ENCODE data around the gene GNL2. TPM values are rescaled to one million over a fixed set of nuclear protein-coding genes. Genes with fewer than 3 reads are reported as not detected.
"Not testable (repeated sequence)": the region's sequence is repeated elsewhere in the genome, so short reads cannot be mapped to it uniquely, and the experiment has no call there.

The GNL2 gene
- total RNA-seq, 1 experiment from 2014 or later = 133 TPM

DNA sequence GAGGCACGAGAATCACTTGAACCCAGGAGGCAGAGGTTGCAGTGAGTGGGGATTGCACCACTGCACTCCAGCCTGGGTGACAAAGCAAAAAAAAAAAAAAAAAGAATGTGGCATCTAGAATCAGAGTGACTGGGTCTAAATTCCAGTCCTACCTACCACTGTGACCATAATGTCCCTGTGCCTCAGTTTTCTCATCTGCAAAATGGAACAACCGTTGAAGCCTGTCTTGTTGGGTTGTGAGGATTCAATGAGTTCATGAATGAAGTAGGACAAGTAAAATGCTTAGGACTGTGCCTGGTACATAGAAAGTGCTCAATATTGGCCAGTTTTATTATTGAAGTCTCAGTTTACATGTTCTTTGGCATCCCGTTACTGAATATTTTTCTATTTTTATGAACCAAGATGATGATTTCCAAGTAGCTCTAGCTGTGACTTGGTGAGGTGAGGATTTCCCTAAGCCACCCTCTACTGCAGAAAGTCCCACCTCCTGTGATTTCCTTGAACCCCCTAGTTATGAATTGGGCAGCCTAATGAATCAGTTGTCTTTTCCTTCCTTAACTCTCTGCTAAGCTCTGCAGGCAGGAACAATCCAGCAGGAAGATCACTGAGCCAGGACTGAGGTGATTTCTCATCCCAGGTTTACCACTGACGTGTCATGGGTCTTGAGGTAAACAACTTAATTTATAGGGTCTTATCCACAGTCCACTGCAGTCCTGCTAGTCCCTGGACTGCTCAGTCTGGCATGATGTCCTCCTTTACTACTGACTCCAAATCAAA, 62.2 kb downstream of the GNL2 start:
- peaks cover 51% of the 10 kb centered on the region for H3K36me3 Mint-ChIP-seq (ENCODE audit: insufficient read depth, unreplicated experiment)
- H3K9me3 Mint-ChIP-seq (ENCODE audit: unreplicated experiment) = no peaks in the 10 kb centered on the region
- H3K27me3 Mint-ChIP-seq (ENCODE audit: insufficient read depth, unreplicated experiment) = no peaks in the 10 kb centered on the region
- ChIA-PET POLR2A (interaction anchor here (0.7 to 4.1 kb wide), 13 partner anchors 9 to 156 kb away, joined by 3 to 35 read pairs (median 5); partner anchors contain the start of genes MEAF6 and SNIP1), CTCF (interaction anchor here (3.2 kb wide), 1 partner anchor 19 kb away, joined by 18 read pairs; the partner anchor contains the start of gene MEAF6)
- no peak for DNase-seq (ENCODE audit: unreplicated experiment)
- intact Hi-C loops (cut with micrococcal nuclease) = loop anchor here (10.0 kb wide), 1 partner anchor 59 kb away; the partner anchor contains the start of gene ZC3H12A
- no peak overlapping the region for H3K4me3 Mint-ChIP-seq (ENCODE audit: unreplicated experiment)
- no TSS peak for BruUV-seq (replicated peaks)
- H3K27ac Mint-ChIP-seq (ENCODE audit: low read depth, unreplicated experiment) = peak overlapping the region; percentile 94
- TF ChIP-seq, protein P1, sequence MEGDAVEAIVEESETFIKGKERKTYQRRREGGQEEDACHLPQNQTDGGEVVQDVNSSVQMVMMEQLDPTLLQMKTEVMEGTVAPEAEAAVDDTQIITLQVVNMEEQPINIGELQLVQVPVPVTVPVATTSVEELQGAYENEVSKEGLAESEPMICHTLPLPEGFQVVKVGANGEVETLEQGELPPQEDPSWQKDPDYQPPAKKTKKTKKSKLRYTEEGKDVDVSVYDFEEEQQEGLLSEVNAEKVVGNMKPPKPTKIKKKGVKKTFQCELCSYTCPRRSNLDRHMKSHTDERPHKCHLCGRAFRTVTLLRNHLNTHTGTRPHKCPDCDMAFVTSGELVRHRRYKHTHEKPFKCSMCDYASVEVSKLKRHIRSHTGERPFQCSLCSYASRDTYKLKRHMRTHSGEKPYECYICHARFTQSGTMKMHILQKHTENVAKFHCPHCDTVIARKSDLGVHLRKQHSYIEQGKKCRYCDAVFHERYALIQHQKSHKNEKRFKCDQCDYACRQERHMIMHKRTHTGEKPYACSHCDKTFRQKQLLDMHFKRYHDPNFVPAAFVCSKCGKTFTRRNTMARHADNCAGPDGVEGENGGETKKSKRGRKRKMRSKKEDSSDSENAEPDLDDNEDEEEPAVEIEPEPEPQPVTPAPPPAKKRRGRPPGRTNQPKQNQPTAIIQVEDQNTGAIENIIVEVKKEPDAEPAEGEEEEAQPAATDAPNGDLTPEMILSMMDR (IDR thresholded peaks at IDR 0.05; ENCODE audit: unreplicated experiment) = no peak
- H3K4me1 Mint-ChIP-seq (ENCODE audit: insufficient read depth, unreplicated experiment) = peaks cover 29% of the 10 kb centered on the region

DNA sequence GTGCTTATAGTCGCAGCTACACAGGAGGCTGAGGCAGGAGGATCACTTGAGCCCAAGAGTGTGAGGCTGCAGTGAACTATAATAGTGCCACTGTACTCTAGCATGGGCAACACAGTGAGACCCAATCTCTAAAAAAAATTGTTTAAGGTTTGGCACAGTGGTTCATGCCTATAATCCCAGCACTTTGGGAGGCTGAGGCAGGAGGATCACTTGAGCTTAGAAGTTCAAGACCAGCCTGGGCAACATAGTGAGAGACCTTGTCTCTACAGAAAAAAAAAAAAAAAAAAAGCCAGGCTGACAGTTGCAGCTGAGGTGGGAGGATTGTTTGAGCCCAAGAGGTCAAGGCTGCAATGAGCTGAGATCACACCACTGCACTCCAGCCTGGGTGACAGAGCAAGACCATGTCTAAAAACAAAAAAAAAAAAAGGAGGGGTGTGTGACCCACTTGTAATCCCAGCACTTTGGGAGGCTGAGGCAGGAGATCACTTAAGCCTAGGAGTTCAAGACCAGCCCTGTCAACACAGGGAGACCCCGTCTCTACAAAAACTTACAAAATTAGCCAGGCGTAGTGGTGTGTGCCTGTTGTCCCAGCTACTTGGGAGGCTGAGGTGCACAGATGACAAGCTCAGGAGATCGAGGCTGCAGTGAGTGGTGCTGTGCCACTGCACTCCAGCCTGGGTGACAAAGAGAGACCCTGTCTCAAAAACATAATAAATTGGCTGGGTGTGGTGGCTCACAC, 63.1 kb downstream of the GNL2 start:
- BruUV-seq (replicated peaks) = not testable (repeated sequence)
- peaks cover 22% of the 10 kb centered on the region for H3K4me1 Mint-ChIP-seq (ENCODE audit: insufficient read depth, unreplicated experiment)
- POLR2A ChIA-PET = interaction anchor here (3.0 kb wide), 1 partner anchor 17 kb away, joined by 35 read pairs; the partner anchor contains the start of gene MEAF6

DNA sequence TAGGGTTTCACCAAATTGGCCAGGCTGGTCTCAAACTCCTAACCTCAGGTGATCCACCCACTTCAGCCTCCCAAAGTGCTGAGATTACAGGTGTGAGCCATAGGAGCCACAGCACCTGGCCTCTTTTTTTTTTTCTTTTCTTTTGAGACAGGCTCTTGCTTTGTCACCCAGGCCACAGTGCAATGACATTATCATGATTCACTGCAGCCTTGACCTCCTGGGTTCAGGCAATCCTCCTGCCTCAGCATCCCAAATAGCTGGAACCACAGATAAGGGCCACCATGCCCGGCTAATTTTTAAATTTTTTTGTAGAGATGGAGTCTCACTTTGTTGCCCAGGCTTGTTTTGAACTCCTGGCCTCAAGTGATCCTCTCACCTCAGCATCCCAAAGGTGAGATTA, 65.8 kb downstream of the GNL2 start:
- CTCF ChIA-PET = not testable (repeated sequence)

More for the DNA sequence above, 63.1 kb downstream of the GNL2 start:
- CTCF ChIA-PET = interaction anchor here (0.6 to 3.2 kb wide), 4 partner anchors 9 to 472 kb away, joined by 3 to 18 read pairs (median 4); partner anchors contain the start of gene MEAF6
- not testable (repeated sequence) for H3K27ac Mint-ChIP-seq (ENCODE audit: low read depth, unreplicated experiment); H3K9me3 Mint-ChIP-seq (ENCODE audit: unreplicated experiment); H3K27me3 Mint-ChIP-seq (ENCODE audit: insufficient read depth, unreplicated experiment); DNase-seq (ENCODE audit: unreplicated experiment); H3K4me3 Mint-ChIP-seq (ENCODE audit: unreplicated experiment)
- peaks cover 42% of the 10 kb centered on the region for H3K36me3 Mint-ChIP-seq (ENCODE audit: insufficient read depth, unreplicated experiment)
- intact Hi-C loops (cut with micrococcal nuclease) = loop anchor here (10.0 kb wide), 1 partner anchor 58 kb away; the partner anchor contains the start of gene ZC3H12A

DNA sequence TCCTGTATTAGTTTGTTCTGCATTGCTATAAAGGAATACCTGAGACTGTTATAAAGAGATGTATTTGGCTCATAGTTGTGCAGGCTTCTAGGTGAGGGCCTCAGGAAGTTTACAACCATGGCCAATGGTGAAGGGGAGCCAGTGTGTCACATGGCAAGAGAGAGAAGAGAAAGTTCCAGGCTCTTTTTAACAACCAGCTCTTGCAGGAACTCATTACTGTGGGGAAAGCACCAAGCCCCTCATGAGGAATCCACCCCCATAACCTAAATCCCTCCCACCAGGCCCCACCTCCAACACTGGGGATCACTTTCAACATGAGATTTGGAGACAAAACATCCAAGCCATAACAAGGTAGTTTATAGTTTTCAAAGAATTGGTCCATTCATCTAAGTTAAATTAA, 76.1 kb downstream of the GNL2 start:
- H3K27me3 Mint-ChIP-seq (ENCODE audit: insufficient read depth, unreplicated experiment) = no peaks in the 10 kb centered on the region
- H3K9me3 Mint-ChIP-seq (ENCODE audit: unreplicated experiment) = no peaks in the 10 kb centered on the region
- BruUV-seq (replicated peaks) = no TSS peak
- CTCF ChIA-PET = no interaction called here
- no peak overlapping the region for H3K4me3 Mint-ChIP-seq (ENCODE audit: unreplicated experiment)
- POLR2A ChIA-PET = interaction anchor here (2.0 kb wide), 1 partner anchor 15 kb away, joined by 4 read pairs; no protein-coding TSS in a partner anchor
- no peak for DNase-seq (ENCODE audit: unreplicated experiment)
- TF ChIP-seq, protein P1 (IDR thresholded peaks at IDR 0.05; ENCODE audit: unreplicated experiment) = no peak
- no peaks in the 10 kb centered on the region for H3K36me3 Mint-ChIP-seq (ENCODE audit: insufficient read depth, unreplicated experiment)
- intact Hi-C loops (cut with micrococcal nuclease) = no loop called here
- peaks cover 10% of the 10 kb centered on the region for H3K4me1 Mint-ChIP-seq (ENCODE audit: insufficient read depth, unreplicated experiment)
- no peak overlapping the region for H3K27ac Mint-ChIP-seq (ENCODE audit: low read depth, unreplicated experiment)

More for the DNA sequence above, 65.8 kb downstream of the GNL2 start:
- not testable (repeated sequence) for H3K27me3 Mint-ChIP-seq (ENCODE audit: insufficient read depth, unreplicated experiment); BruUV-seq (replicated peaks); H3K4me3 Mint-ChIP-seq (ENCODE audit: unreplicated experiment); H3K9me3 Mint-ChIP-seq (ENCODE audit: unreplicated experiment); H3K27ac Mint-ChIP-seq (ENCODE audit: low read depth, unreplicated experiment); DNase-seq (ENCODE audit: unreplicated experiment)
- Mint-ChIP-seq H3K4me1 (ENCODE audit: insufficient read depth, unreplicated experiment) (peaks cover 13% of the 10 kb centered on the region), H3K36me3 (ENCODE audit: insufficient read depth, unreplicated experiment) (peaks cover 16% of the 10 kb centered on the region)
- POLR2A ChIA-PET = interaction anchor here (0.6 to 1.7 kb wide), 4 partner anchors 9 to 54 kb away, joined by 3 to 7 read pairs (median 4); partner anchors contain the start of gene MEAF6
- intact Hi-C loops (cut with micrococcal nuclease) = loop anchor here (10.0 kb wide), 1 partner anchor 55 kb away; the partner anchor contains the start of gene ZC3H12A

DNA sequence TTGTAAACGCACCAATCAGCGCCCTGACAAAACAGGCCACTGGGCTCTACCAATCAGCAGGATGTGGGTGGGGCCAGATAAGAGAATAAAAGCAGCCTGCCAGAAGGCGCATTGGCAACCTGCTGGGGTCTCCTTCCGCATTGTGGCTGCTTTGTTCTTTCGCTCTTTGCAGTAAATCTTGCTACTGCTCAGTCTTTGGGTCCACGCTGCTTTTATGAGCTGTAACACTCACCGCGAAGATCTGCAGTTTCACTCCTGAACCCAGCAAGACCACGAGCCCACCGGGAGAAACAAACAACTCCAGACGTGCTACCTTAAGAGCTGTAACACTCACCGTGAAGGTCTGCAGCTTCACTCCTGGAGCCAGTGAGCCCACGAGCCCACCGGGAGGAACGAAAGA, 76.8 kb downstream of the GNL2 start:
- H3K36me3 Mint-ChIP-seq (ENCODE audit: insufficient read depth, unreplicated experiment); DNase-seq (ENCODE audit: unreplicated experiment); H3K27ac Mint-ChIP-seq (ENCODE audit: low read depth, unreplicated experiment); H3K27me3 Mint-ChIP-seq (ENCODE audit: insufficient read depth, unreplicated experiment); intact Hi-C loops (cut with micrococcal nuclease); H3K4me1 Mint-ChIP-seq (ENCODE audit: insufficient read depth, unreplicated experiment); BruUV-seq (replicated peaks); H3K4me3 Mint-ChIP-seq (ENCODE audit: unreplicated experiment); H3K9me3 Mint-ChIP-seq (ENCODE audit: unreplicated experiment): not testable (repeated sequence)
- ChIA-PET POLR2A (interaction anchor here (1.3 to 2.0 kb wide), 2 partner anchors 15 to 18 kb away, joined by 4 read pairs; no protein-coding TSS in a partner anchor), CTCF (interaction anchor here (0.9 kb wide), 1 partner anchor 31 kb away, joined by 5 read pairs; no protein-coding TSS in a partner anchor)

DNA sequence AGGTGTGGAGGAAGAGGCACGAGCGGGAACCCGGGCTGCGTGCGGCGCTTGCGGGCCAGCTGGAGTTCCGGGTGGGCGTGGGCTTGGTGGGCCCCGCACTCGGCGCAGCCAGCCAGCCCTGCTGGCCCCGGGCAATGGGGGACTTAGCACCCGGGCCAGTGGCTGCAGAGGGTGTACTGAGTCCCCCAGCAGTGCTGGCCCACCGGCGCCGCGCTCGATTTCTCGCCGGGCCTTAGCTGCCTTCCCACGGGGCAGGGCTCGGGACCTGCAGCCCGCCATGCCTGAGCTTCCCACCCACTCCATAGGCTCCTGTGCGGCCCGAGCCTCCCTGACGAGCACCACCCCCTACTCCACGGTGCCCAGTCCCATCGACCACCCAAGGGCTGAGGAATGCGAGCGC, 77.5 kb downstream of the GNL2 start:
- POLR2A ChIA-PET = interaction anchor here (0.7 to 2.0 kb wide), 4 partner anchors 16 to 35 kb away, joined by 3 to 4 read pairs (median 4); no protein-coding TSS in a partner anchor

More for the DNA sequence above, 77.5 kb downstream of the GNL2 start:
- H3K27me3 Mint-ChIP-seq (ENCODE audit: insufficient read depth, unreplicated experiment); H3K4me3 Mint-ChIP-seq (ENCODE audit: unreplicated experiment); H3K9me3 Mint-ChIP-seq (ENCODE audit: unreplicated experiment); H3K27ac Mint-ChIP-seq (ENCODE audit: low read depth, unreplicated experiment); intact Hi-C loops (cut with micrococcal nuclease); BruUV-seq (replicated peaks); H3K36me3 Mint-ChIP-seq (ENCODE audit: insufficient read depth, unreplicated experiment); DNase-seq (ENCODE audit: unreplicated experiment): not testable (repeated sequence)
- peaks cover 14% of the 10 kb centered on the region for H3K4me1 Mint-ChIP-seq (ENCODE audit: insufficient read depth, unreplicated experiment)
- CTCF ChIA-PET = interaction anchor here (0.9 kb wide), 1 partner anchor 31 kb away, joined by 5 read pairs; no protein-coding TSS in a partner anchor
